GM13976 (cell line): ENCODE results near the gene PTGER2.

Experiments
- DNase-seq: peaks from one replicate; pipeline ENCODE4 v3.0.0; 2012; ENCODE audit warnings: low spot score
- in situ Hi-C: fragments of 300-500 bp; cut with MboI; formaldehyde crosslinking; loops from one replicate; pipeline ENCODE4 v1.12.0; 2022; ENCODE audit warnings: low sequenced_read_pairs, mixed read lengths, inconsistent platforms; ENCODE audit not compliant: unreplicated experiment
- TF ChIP-seq, protein P1 (sequence below): IDR thresholded peaks from 2 replicates; pipeline ENCODE4 v1.5.1; 2012; ENCODE audit warnings: borderline replicate concordance, mild to moderate bottlenecking; ENCODE audit not compliant: insufficient read depth; ENCODE audit errors: extremely low read depth, missing control alignments, control extremely low read depth

Gene PTGER2

DNA sequence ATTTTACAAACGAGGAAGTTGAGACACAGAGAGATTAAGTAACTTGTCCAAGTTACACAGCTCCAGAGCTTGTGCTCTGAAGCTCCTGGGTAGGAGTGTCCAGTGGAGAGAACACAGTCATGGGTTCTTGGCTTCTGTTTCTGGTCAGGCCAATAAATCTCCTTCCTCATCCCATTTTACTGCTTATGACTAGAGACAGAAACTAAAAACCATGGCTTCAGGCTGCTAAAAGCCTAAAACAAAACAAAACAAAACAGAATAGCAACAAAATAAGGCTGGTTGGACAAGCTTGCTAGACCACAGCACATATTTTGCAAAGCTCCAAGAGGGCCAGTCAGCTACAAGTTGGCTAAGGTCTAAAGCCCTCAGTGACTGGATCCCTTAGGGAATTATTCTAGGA, 49.8 kb downstream of the PTGER2 start:
- TF ChIP-seq, protein P1, sequence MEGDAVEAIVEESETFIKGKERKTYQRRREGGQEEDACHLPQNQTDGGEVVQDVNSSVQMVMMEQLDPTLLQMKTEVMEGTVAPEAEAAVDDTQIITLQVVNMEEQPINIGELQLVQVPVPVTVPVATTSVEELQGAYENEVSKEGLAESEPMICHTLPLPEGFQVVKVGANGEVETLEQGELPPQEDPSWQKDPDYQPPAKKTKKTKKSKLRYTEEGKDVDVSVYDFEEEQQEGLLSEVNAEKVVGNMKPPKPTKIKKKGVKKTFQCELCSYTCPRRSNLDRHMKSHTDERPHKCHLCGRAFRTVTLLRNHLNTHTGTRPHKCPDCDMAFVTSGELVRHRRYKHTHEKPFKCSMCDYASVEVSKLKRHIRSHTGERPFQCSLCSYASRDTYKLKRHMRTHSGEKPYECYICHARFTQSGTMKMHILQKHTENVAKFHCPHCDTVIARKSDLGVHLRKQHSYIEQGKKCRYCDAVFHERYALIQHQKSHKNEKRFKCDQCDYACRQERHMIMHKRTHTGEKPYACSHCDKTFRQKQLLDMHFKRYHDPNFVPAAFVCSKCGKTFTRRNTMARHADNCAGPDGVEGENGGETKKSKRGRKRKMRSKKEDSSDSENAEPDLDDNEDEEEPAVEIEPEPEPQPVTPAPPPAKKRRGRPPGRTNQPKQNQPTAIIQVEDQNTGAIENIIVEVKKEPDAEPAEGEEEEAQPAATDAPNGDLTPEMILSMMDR = no peak
- in situ Hi-C loops = no loop called here
- DNase-seq = no peak

DNA sequence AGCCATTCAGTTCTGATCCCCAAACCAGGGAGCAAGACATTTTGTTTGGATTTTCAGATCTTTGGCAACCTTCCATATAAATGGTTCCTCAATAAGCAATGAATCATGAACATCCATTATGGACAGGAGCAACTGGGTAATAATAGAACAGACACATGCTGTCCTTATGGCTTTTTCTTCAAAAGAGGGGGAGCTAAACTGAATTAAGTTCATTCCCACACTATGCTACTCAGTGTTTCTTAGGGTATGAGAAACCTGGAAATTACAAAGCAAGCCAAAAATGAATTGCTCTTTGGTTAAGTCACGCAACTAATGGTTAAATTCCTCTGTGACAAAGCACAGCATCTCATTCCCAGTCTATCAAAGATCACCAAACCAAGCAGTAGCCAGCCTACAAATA, 51.0 kb downstream of the PTGER2 start:
- in situ Hi-C loops = no loop called here
- no peak for DNase-seq
- TF ChIP-seq, protein P1 = no peak

DNA sequence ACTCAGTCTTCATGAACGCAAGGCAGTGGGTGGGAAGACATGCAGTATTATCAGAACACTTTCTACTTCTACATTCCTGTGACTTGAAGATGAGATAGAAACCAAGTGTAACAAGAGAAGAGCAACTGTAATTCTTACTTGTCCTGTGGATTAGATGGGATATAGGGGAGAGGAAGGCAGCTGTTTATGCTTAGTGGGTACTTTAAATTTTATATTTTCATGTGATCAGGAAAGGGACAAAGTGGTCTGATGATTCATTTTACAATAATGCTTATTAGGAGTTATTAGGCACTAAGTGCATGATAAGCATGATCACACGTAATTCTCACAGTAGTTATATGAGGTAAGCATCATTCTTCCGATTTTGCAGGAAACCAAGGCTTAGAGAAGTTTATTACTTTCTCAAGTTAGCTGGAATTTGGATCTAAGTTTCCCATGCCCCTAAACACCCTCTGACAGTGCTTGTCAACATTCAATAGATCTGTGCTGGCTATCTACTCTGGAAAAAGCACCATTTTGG, 52.7 kb downstream of the PTGER2 start:
- TF ChIP-seq, protein P1 = no peak
- no peak for DNase-seq
- in situ Hi-C loops = no loop called here

DNA sequence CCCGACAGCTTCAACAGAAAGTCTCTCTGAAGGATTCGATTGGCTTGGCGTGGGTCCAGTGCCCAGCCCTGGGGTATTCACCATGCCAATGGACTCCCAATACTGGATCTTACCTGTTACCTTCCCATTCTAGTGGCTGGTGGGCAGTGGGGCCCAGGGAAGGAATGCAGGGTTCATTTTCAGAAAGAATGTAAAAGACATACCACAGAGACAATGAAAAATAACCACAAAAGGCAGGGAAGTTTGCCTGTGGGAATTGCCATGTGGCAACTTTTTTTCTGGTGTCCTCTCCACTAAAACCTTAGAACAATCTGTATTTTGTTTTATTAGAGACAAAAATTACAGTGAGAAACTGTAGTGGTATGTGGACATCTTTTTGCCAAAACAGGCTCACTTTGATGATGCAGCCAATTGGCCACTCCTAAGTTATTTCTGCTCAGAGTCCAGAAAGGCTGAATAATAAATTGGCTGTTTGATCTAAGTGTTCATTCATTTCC, 55.2 kb downstream of the PTGER2 start:
- no peak for DNase-seq
- TF ChIP-seq, protein P1 = no peak
- in situ Hi-C loops = no loop called here

DNA sequence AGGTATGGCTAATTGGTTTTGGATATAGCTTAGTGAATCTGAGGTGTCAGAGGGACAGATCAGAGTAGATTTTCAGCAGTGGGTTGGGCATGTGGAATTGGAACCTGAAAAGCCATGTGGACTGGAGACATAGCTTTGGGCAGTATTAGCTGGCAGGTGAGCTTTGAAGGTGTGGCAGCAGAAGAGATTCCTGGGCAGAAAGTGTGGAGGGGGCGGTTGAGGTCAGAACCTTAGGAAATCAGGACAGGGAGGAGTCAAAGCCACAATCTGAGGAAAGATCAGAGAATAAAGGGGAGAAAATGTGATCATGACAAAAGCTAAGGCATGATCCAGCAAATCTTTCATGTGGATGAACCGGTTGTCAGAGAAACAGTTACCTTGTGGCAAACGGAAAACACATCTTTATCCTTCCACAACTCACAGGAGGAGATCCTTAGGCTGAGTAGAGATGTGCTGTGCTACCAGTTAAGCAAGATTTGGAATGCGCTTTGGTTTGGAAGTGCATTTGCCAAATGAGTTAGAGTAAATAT, 56.4 kb downstream of the PTGER2 start:
- in situ Hi-C loops = no loop called here
- TF ChIP-seq, protein P1 = no peak
- no peak for DNase-seq

DNA sequence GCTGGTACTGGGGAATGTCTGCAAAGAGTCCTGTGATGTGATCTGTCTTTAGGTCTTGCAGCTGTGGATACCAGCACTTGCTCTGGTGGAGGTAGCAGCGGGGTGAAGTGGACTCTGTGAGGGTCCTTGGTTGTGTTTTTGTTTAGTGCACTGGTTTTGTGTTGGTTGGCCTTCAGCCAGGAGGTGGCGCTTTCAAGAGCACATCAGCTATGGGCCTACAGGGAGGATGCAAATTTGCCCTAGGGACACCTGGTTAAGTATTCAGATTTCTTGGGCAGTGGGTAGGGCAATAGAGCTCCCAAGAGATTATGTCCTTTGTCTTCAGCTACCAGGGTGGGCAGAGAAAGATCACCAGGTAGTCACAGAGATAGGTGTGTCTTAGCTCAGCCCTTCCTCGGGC, 63.8 kb downstream of the PTGER2 start:
- DNase-seq = no peak

More for the DNA sequence above, 63.8 kb downstream of the PTGER2 start:
- in situ Hi-C loops = no loop called here
- TF ChIP-seq, protein P1 = no peak
